GM23338 (cell line): ENCODE data around the gene LMNTD2.

Source experiments
- CREB1 ChIP-seq: fragments of 250-450 bp; sonication (Bioruptor Pico); IDR thresholded peaks from 2 replicates; pipeline ENCODE4 v1.5.0; 2020; ENCODE audit warnings: low read depth, mild to moderate bottlenecking, moderate library complexity
- EZH2 ChIP-seq: fragments of 200-600 bp; sonication (generic); IDR thresholded peaks from one replicate; pipeline ENCODE4 v1.8.0; 2017; ENCODE audit warnings: antibody characterized with exemption, mild to moderate bottlenecking, low read depth; ENCODE audit not compliant: unreplicated experiment
- EZH2phosphoT487 ChIP-seq: fragments of 200-600 bp; sonication (generic); IDR thresholded peaks from one replicate; pipeline ENCODE4 v1.8.1; 2018; ENCODE audit warnings: antibody characterized with exemption; ENCODE audit not compliant: unreplicated experiment
- POLR2AphosphoS5 ChIP-seq: IDR thresholded peaks from 2 replicates; pipeline ENCODE4 v1.6.1; 2016; ENCODE audit warnings: antibody characterized with exemption, low read depth
- TF ChIP-seq, protein P1 (sequence below), 2 experiments: fragments of 200-600 bp in 1 of 2; sonication (generic) in 1 of 2; conservative IDR thresholded peaks; 2 replicates each; pipeline versions ENCODE4 v1.5.1 to v1.6.1; 2016 to 2017; ENCODE audit warnings: antibody characterized with exemption in 2 of 2, low read depth in 2 of 2, mild to moderate bottlenecking in 2 of 2, moderate library complexity in 1 of 2

DNA sequence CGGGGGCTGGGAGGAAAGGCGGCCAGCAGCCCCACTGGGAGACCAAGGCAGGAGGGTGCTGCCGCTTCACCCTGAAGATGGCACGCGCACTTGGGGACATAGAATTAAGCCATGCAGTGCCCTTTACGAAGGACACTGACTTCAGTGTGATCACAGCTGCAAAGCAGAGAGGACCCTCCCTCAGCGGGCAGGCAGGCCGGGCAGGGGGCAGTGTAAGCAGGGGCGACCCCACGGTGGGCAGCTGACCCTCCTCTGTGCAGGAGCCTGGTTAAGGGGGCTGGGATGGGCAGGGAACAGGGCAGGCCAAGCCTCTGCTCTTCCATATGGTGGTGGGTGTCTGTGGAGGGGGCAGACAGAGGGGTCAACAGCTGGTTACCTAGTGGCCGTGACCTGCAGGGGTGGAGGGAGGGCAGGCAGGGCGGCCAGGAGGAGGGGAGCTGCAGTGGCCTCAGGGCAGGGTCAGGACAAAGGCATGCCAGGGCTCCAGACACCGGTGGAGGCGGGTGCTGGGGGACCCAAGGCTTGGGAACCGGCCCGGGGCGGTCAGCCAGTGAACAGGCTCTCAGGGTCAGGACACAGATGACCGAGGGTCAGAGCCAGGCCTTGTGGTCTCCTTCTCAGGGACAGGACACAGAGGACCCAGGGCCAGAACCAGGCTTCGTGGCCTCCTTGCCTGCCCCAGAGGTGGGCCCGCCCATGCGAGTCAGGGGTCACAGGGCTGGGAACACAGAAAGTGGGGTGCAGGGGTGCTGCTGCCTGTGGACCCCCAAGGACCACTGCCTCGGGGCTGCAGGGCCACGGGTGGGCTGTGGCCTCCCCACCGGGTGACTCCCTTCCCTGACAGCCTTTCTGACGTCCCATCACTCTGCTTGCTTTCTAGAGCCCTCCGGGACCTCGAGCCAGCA lies 7.2 kb downstream of the LMNTD2 start:
- TF ChIP-seq, protein P1, sequence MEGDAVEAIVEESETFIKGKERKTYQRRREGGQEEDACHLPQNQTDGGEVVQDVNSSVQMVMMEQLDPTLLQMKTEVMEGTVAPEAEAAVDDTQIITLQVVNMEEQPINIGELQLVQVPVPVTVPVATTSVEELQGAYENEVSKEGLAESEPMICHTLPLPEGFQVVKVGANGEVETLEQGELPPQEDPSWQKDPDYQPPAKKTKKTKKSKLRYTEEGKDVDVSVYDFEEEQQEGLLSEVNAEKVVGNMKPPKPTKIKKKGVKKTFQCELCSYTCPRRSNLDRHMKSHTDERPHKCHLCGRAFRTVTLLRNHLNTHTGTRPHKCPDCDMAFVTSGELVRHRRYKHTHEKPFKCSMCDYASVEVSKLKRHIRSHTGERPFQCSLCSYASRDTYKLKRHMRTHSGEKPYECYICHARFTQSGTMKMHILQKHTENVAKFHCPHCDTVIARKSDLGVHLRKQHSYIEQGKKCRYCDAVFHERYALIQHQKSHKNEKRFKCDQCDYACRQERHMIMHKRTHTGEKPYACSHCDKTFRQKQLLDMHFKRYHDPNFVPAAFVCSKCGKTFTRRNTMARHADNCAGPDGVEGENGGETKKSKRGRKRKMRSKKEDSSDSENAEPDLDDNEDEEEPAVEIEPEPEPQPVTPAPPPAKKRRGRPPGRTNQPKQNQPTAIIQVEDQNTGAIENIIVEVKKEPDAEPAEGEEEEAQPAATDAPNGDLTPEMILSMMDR (conservative IDR thresholded peaks at IDR 0.05; ENCODE audit: low read depth in 2 of 2), result no peak
- no peak for TF ChIP-seq EZH2
- TF ChIP-seq POLR2AphosphoS5, result no peak
- TF ChIP-seq EZH2phosphoT487, result no peak
- no peak for TF ChIP-seq CREB1
